H9 (cell line): ENCODE data around the gene THOP1. TPM values are rescaled to one million over a fixed set of nuclear protein-coding genes. Genes with fewer than 3 reads are reported as not detected.

ENCODE experiments used
- DNase-seq: peaks from one replicate; pipeline ENCODE4 v3.0.0-alpha.2; 2017
- H2AFZ ChIP-seq: one replicate; pipeline ENCODE4 v1.6.1; 2013; ENCODE audit warnings: mild to moderate bottlenecking, low read length, control low read depth, moderate library complexity
- H2AK5ac ChIP-seq: 2 replicates; pipeline ENCODE4 v1.6.1; 2013; ENCODE audit warnings: low read length, control low read depth, mixed read lengths; ENCODE audit not compliant: insufficient read length
- H2BK120ac ChIP-seq: one replicate; pipeline ENCODE4 v1.6.1; 2013; ENCODE audit warnings: low read depth, mild to moderate bottlenecking, low read length, control low read depth, inconsistent platforms; ENCODE audit not compliant: poor library complexity, severe bottlenecking
- H2BK12ac ChIP-seq: 2 replicates; pipeline ENCODE4 v1.6.1; 2013; ENCODE audit warnings: low read length, control low read depth, mixed read lengths, low read depth; ENCODE audit not compliant: insufficient read length
- H2BK15ac ChIP-seq: 2 replicates; pipeline ENCODE4 v1.6.1; 2013; ENCODE audit warnings: low read depth, low read length, control low read depth
- H2BK20ac ChIP-seq: one replicate; pipeline ENCODE4 v1.6.1; 2013; ENCODE audit warnings: low read depth, mild to moderate bottlenecking, low read length, control low read depth, inconsistent platforms; ENCODE audit not compliant: poor library complexity, severe bottlenecking
- H2BK5ac ChIP-seq: 2 replicates; pipeline ENCODE4 v1.6.1; 2013; ENCODE audit warnings: low read length, control low read depth, mixed read lengths; ENCODE audit not compliant: insufficient read length
- H3K14ac ChIP-seq: 2 replicates; pipeline ENCODE4 v1.6.1; 2013; ENCODE audit warnings: low read length, control low read depth; ENCODE audit not compliant: insufficient read depth
- H3K18ac ChIP-seq: 2 replicates; pipeline ENCODE4 v1.6.1; 2013; ENCODE audit warnings: low read depth, mild to moderate bottlenecking, mixed read lengths, low read length, control low read depth; ENCODE audit not compliant: insufficient read length
- H3K23ac ChIP-seq: 2 replicates; pipeline ENCODE4 v1.6.1; 2013; ENCODE audit warnings: low read length, control low read depth, mixed read lengths, low read depth; ENCODE audit not compliant: insufficient read length
- H3K23me2 ChIP-seq: 2 replicates; pipeline ENCODE4 v1.6.1; 2013; ENCODE audit warnings: low read depth, mild to moderate bottlenecking, mixed read lengths, low read length, control low read depth; ENCODE audit not compliant: insufficient read length, poor library complexity, severe bottlenecking
- H3K27ac ChIP-seq: 2 replicates; pipeline ENCODE4 v1.5.1; 2013; ENCODE audit warnings: low read length, control low read depth, mixed read lengths, low read depth; ENCODE audit not compliant: insufficient read length
- H3K27me3 ChIP-seq: 2 replicates; pipeline ENCODE4 v1.6.1; 2013; ENCODE audit warnings: low read length, control low read depth, inconsistent platforms; ENCODE audit not compliant: insufficient read depth
- H3K4ac ChIP-seq: 2 replicates; pipeline ENCODE4 v1.6.1; 2013; ENCODE audit warnings: low read depth, mild to moderate bottlenecking, control low read depth, inconsistent platforms, low read length, moderate library complexity
- H3K4me1 ChIP-seq: 2 replicates; pipeline ENCODE4 v1.6.1; 2013; ENCODE audit warnings: low read length, control low read depth, inconsistent platforms; ENCODE audit not compliant: insufficient read depth
- H3K4me2 ChIP-seq: 2 replicates; pipeline ENCODE4 v1.6.1; 2013; ENCODE audit warnings: low read length, control low read depth, mixed read lengths; ENCODE audit not compliant: insufficient read length, insufficient read depth
- H3K56ac ChIP-seq: 2 replicates; pipeline ENCODE4 v1.6.1; 2013; ENCODE audit warnings: low read depth, mild to moderate bottlenecking, mixed read lengths, low read length, control low read depth; ENCODE audit not compliant: insufficient read length
- H3K79me1 ChIP-seq: 2 replicates; pipeline ENCODE4 v1.6.1; 2013; ENCODE audit warnings: low read depth, mild to moderate bottlenecking, moderate library complexity, low read length, control low read depth, inconsistent platforms; ENCODE audit not compliant: insufficient read depth, poor library complexity, severe bottlenecking
- H3K79me2 ChIP-seq: 2 replicates; pipeline ENCODE4 v1.6.1; 2013; ENCODE audit warnings: low read length, control low read depth, inconsistent platforms; ENCODE audit not compliant: insufficient read depth
- H3K9ac ChIP-seq: 2 replicates; pipeline ENCODE4 v1.6.1; 2013; ENCODE audit warnings: low read length, control low read depth, mixed read lengths; ENCODE audit not compliant: insufficient read length; ENCODE audit errors: extremely low read depth
- H3K9me3 ChIP-seq: one replicate; pipeline ENCODE4 v1.6.1; 2013; ENCODE audit warnings: low read depth, low read length, inconsistent platforms; ENCODE audit not compliant: control insufficient read depth
- H3T11ph ChIP-seq: one replicate; pipeline ENCODE4 v1.6.1; 2013; ENCODE audit warnings: mild to moderate bottlenecking, low read length, control low read depth, inconsistent platforms
- H4K20me1 ChIP-seq: one replicate; pipeline ENCODE4 v1.6.1; 2013; ENCODE audit not compliant: control insufficient read depth, insufficient read length, insufficient read depth
- H4K5ac ChIP-seq: 2 replicates; pipeline ENCODE4 v1.6.1; 2013; ENCODE audit warnings: low read depth, mild to moderate bottlenecking, mixed read lengths, low read length, control low read depth; ENCODE audit not compliant: insufficient read length
- H4K8ac ChIP-seq: replicated peaks from 2 replicates; pipeline ENCODE4 v1.6.1; 2013; ENCODE audit warnings: low read length, control low read depth, mixed read lengths, low read depth; ENCODE audit not compliant: insufficient read length
- H4K91ac ChIP-seq: 2 replicates; pipeline ENCODE4 v1.6.1; 2013; ENCODE audit warnings: low read depth, mild to moderate bottlenecking, moderate library complexity, mixed read lengths, low read length, control low read depth; ENCODE audit not compliant: insufficient read length
- H3K27ac Mint-ChIP-seq, 3 experiments: 2 replicates in 2 of 3; 3 replicates in 1 of 3; pipeline ENCODE4 v1.8.0; 2020 to 2021; ENCODE audit warnings: mixed read lengths in 3 of 3, mild to moderate bottlenecking in 1 of 3, moderate library complexity in 1 of 3
- H3K27me3 Mint-ChIP-seq: 2 replicates; pipeline ENCODE4 v1.8.0; 2021; ENCODE audit warnings: low read depth, mild to moderate bottlenecking, moderate library complexity, mixed read lengths
- H3K36me3 Mint-ChIP-seq, 3 experiments: 2 replicates in 2 of 3; 3 replicates in 1 of 3; pipeline ENCODE4 v1.8.0; 2020 to 2021; ENCODE audit warnings: low read depth in 3 of 3, mixed read lengths in 3 of 3; ENCODE audit not compliant: insufficient read depth in 1 of 3
- H3K4me1 Mint-ChIP-seq, 2 experiments: 2 replicates each; pipeline ENCODE4 v1.8.0; 2020; ENCODE audit warnings: mixed read lengths in 2 of 2
- H3K4me3 Mint-ChIP-seq, 2 experiments: 2 replicates in 1 of 2; 3 replicates in 1 of 2; pipeline ENCODE4 v1.8.0; 2020 to 2021; ENCODE audit warnings: mild to moderate bottlenecking in 2 of 2, mixed read lengths in 2 of 2, moderate library complexity in 1 of 2
- H3K9me3 Mint-ChIP-seq, 2 experiments: 2 replicates in 1 of 2; 3 replicates in 1 of 2; pipeline ENCODE4 v1.8.0; 2020; ENCODE audit warnings: mild to moderate bottlenecking in 2 of 2, mixed read lengths in 2 of 2, moderate library complexity in 1 of 2
- WGBS: extraction: QIAGEN DNeasy Blood & Tissue Kit; methylation state at CpG from one replicate; pipeline ENCODE4 v1.1.7; 2013; ENCODE audit warnings: missing lambda C conversion rate, low lambda C conversion rate, mixed read lengths; ENCODE audit not compliant: insufficient read length; ENCODE audit errors: extremely low coverage; 5-methylcytosine and 5-hydroxymethylcytosine counted together
- total RNA-seq: library from RNA; stranded (reverse); gene quantifications from 2 replicates; pipeline ENCODE4 v1.2.1, GENCODE V29; 2021
- TF ChIP-seq, protein P1 (sequence below): fragments of 200-600 bp; sonication (generic); conservative IDR thresholded peaks from 3 replicates; pipeline ENCODE4 v1.8.0; 2021; ENCODE audit warnings: antibody characterized with exemption, mild to moderate bottlenecking

THOP1 gene
- total RNA-seq, 1 experiment from 2014 or later: 150 TPM

DNA sequence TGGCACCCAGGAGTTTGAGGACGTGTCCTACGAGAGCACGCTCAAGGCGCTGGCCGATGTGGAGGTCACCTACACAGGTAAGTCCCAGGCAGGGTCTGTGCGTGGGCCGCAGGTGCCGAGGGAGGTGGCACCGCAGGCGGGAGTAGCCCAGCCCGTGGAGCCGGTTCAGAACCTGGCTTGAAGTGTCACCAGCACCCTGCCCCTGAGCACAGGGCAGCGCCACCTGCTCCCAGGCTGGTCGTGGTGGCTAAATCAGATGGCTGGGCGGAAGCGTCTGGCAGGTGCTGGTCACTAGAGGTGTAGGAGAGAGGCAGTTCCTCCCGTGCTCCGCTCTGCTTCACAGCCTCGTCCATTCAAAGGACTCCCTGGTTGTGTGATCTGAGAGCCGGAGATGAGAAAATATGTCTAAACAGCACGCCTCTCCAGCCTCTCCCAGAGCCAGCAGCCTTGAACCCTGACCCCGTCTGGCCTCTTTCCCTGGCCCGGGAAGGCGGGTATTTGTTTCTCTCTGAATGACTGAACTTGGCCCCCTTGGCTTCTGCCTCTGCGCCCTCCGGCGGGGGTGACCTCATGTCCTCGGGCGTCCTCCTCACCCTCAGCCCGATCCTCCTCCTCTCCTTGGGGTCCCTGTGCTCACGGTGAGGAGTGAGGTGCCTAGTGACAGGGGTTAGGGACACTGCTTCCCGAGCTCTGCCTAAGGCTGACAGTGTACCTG lies 5.4 kb downstream of the THOP1 start:
- Histone ChIP-seq H4K5ac (no peak overlapping the region), H4K20me1 (no peaks in the 10 kb centered on the region), H3K23ac (no peak overlapping the region), H2BK120ac (no peak overlapping the region), H3T11ph (no peak overlapping the region), H3K9ac (no peak overlapping the region), H4K91ac (no peak overlapping the region), H2BK5ac (no peak overlapping the region), H3K79me1 (peaks cover 9% of the 10 kb centered on the region), H2AK5ac (no peak overlapping the region), H2BK12ac (no peak overlapping the region), H3K79me2 (peaks cover 13% of the 10 kb centered on the region; the same call in 1 of the 2 replicates), H3K23me2 (peaks cover 6% of the 10 kb centered on the region), H3K9me3 (no peaks in the 10 kb centered on the region), H3K56ac (no peak overlapping the region), H3K4me1 (no peaks in the 10 kb centered on the region), H2BK15ac (no peak overlapping the region), H3K14ac (no peak overlapping the region), H3K27ac (no peak overlapping the region), H4K8ac (no peak overlapping the region), H3K4ac (no peak overlapping the region), H2BK20ac (no peak overlapping the region), H3K27me3 (no peaks in the 10 kb centered on the region), H3K4me2 (no peak overlapping the region), H2AFZ (no peak overlapping the region), H3K18ac (no peak overlapping the region)
- Mint-ChIP-seq H3K36me3 (peaks cover 36 to 77% (median 70%) of the 10 kb centered on the region in 3 experiments), H3K27me3 (no peaks in the 10 kb centered on the region), H3K27ac (no peak overlapping the region; a peak in 1 of 7 replicates), H3K9me3 (no peaks in the 10 kb centered on the region), H3K4me3 (no peak overlapping the region), H3K4me1 (peaks cover 4 to 13% of the 10 kb centered on the region in 2 experiments; a peak in 3 of 4 replicates)
- no CpG with 5 or more reads among the region's 32 CpGs for WGBS
- no peak for DNase-seq
- TF ChIP-seq, protein P1, sequence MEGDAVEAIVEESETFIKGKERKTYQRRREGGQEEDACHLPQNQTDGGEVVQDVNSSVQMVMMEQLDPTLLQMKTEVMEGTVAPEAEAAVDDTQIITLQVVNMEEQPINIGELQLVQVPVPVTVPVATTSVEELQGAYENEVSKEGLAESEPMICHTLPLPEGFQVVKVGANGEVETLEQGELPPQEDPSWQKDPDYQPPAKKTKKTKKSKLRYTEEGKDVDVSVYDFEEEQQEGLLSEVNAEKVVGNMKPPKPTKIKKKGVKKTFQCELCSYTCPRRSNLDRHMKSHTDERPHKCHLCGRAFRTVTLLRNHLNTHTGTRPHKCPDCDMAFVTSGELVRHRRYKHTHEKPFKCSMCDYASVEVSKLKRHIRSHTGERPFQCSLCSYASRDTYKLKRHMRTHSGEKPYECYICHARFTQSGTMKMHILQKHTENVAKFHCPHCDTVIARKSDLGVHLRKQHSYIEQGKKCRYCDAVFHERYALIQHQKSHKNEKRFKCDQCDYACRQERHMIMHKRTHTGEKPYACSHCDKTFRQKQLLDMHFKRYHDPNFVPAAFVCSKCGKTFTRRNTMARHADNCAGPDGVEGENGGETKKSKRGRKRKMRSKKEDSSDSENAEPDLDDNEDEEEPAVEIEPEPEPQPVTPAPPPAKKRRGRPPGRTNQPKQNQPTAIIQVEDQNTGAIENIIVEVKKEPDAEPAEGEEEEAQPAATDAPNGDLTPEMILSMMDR: no peak
